ENCODE results near the gene TPCN1. TPM values are rescaled to one million over a fixed set of nuclear protein-coding genes. Genes with fewer than 3 reads are reported as not detected.

The TPCN1 gene
- total and polyA plus RNA-seq, 2 donors (not counting 1 experiment from before 2014, with no cell fraction given) = 17.2 to 17.8 TPM

DNA sequence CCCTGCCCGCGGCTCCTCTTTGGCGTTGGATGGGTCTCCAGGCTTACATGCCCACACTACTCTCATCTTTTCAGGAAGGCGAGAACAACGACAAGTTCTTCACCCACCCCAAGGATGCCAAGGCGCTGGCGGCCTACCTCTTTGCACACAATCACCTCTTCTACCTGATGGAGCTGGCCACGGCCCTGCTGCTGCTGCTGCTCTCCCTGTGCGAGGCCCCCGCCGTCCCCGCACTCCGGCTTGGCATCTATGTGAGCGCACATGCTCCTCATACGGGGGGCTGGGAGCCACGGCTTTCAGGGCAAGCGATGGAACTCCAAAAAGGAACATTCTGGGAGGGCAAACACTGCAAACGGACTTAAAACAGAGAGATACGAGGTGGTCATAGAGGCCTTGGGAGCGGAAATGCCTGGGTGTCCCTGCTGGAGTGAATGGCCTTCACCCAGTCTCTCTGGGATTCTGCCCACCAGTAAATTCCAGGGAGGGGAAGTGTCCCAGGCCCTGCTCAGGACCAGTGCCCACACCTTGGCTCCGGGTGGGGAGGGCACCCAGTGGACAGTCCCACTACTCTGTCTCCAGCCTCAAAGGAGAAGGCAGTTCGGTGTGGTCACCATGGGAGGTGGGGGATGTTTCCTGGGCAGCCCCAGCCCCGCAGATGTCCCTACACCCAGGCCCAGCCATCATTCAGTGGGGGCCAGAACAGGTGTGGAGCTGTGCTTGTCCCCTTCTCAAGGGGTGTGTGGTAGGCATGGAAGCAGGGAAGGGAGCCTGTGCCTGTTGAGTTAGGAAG lies 45.0 kb downstream of the TPCN1 start:
- Histone ChIP-seq H3K4me3 (replicated peaks in 1 of 4; ENCODE audit: control extremely low read depth in 1 of 4, insufficient read depth in 1 of 4, low read depth in 3 of 4, low read length in 4 of 4) (no peak overlapping the region), H4K20me1 (ENCODE audit: control insufficient read depth, extremely low read depth, insufficient read depth, low read length) (no peaks in the 10 kb centered on the region), H3K9me3 (ENCODE audit: control insufficient read depth, insufficient read depth, low read depth, low read length) (no peaks in the 10 kb centered on the region), H3K27ac (ENCODE audit: insufficient read depth, low read length) (no peak overlapping the region), H3K4me2 (ENCODE audit: extremely low read depth, insufficient read depth, low read length) (no peak overlapping the region), H2AFZ (ENCODE audit: low read length) (no peak overlapping the region), H3K4me1 (ENCODE audit: control insufficient read depth, extremely low read depth, insufficient read depth, low read length) (peaks cover 2% of the 10 kb centered on the region), H3K9ac (ENCODE audit: insufficient read depth, low read length) (no peak overlapping the region), H3K27me3 (ENCODE audit: control insufficient read depth, insufficient read depth, low read length) (no peaks in the 10 kb centered on the region), H3K36me3 (ENCODE audit: control insufficient read depth, insufficient read depth, low read length) (no peaks in the 10 kb centered on the region), H3K79me2 (ENCODE audit: control insufficient read depth, insufficient read depth, low read length) (no peaks in the 10 kb centered on the region)
- DNase-seq (ENCODE audit: low read depth in 2 of 2) = no peak
- TF ChIP-seq, protein P1, sequence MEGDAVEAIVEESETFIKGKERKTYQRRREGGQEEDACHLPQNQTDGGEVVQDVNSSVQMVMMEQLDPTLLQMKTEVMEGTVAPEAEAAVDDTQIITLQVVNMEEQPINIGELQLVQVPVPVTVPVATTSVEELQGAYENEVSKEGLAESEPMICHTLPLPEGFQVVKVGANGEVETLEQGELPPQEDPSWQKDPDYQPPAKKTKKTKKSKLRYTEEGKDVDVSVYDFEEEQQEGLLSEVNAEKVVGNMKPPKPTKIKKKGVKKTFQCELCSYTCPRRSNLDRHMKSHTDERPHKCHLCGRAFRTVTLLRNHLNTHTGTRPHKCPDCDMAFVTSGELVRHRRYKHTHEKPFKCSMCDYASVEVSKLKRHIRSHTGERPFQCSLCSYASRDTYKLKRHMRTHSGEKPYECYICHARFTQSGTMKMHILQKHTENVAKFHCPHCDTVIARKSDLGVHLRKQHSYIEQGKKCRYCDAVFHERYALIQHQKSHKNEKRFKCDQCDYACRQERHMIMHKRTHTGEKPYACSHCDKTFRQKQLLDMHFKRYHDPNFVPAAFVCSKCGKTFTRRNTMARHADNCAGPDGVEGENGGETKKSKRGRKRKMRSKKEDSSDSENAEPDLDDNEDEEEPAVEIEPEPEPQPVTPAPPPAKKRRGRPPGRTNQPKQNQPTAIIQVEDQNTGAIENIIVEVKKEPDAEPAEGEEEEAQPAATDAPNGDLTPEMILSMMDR (conservative IDR thresholded peaks at IDR 0.05 in 1 of 2, IDR thresholded peaks at IDR 0.05 in 1 of 2; ENCODE audit: low read depth in 1 of 2, low read length in 2 of 2) = no peak
- no peak for TF ChIP-seq EZH2 (IDR thresholded peaks at IDR 0.05; ENCODE audit: low read length, missing control alignments)

DNA sequence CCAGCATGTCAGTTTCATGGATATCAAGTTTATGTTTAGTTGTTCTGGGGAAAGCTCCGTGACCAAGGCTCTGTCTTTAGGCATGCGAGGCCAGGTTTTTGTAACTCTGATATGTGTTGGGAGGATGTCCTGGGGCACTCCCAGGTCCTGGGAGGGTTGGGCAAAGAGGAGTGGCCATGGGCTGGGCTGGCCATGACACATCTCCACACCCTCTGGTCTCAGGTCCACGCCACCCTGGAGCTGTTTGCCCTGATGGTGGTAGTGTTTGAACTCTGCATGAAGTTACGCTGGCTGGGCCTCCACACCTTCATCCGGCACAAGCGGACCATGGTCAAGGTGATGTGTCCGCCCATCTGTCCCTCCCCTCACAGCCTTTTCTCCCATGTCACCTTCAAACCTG lies 46.4 kb downstream of the TPCN1 start:
- Histone ChIP-seq H3K9me3 (ENCODE audit: control insufficient read depth, insufficient read depth, low read depth, low read length) (no peaks in the 10 kb centered on the region), H3K4me2 (ENCODE audit: extremely low read depth, insufficient read depth, low read length) (no peak overlapping the region), H3K4me3 (replicated peaks in 1 of 4; ENCODE audit: control extremely low read depth in 1 of 4, insufficient read depth in 1 of 4, low read depth in 3 of 4, low read length in 4 of 4) (no peak overlapping the region), H4K20me1 (ENCODE audit: control insufficient read depth, extremely low read depth, insufficient read depth, low read length) (no peaks in the 10 kb centered on the region), H2AFZ (ENCODE audit: low read length) (no peak overlapping the region), H3K9ac (ENCODE audit: insufficient read depth, low read length) (no peak overlapping the region), H3K27ac (ENCODE audit: insufficient read depth, low read length) (no peak overlapping the region), H3K79me2 (ENCODE audit: control insufficient read depth, insufficient read depth, low read length) (no peaks in the 10 kb centered on the region), H3K36me3 (ENCODE audit: control insufficient read depth, insufficient read depth, low read length) (no peaks in the 10 kb centered on the region), H3K4me1 (ENCODE audit: control insufficient read depth, extremely low read depth, insufficient read depth, low read length) (peaks cover 6% of the 10 kb centered on the region), H3K27me3 (ENCODE audit: control insufficient read depth, insufficient read depth, low read length) (no peaks in the 10 kb centered on the region)
- DNase-seq (ENCODE audit: low read depth in 2 of 2) = no peak
- TF ChIP-seq, protein P1 (conservative IDR thresholded peaks at IDR 0.05 in 1 of 2, IDR thresholded peaks at IDR 0.05 in 1 of 2; ENCODE audit: low read depth in 1 of 2, low read length in 2 of 2) = no peak
- no peak for TF ChIP-seq EZH2 (IDR thresholded peaks at IDR 0.05; ENCODE audit: low read length, missing control alignments)

DNA sequence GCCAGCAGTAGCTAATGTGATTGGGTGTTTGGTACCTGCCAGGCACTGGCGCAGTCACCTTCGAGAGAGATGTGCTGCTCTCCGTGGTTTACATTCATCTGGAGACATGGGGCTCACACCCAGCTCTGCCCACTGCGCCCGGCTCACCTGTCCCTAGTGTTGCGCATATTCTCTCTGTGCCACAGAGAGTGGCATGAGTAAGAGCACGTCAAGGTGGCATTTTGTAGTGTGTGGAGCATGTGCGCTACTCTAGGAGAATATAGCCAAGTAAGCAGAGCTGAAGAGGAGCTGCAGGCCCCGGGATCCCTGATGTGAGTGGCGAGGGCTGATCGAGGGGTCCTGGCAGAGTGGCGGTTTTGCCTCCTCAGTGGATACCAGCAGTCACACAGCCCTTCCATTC lies 46.9 kb downstream of the TPCN1 start:
- TF ChIP-seq, protein P1 (conservative IDR thresholded peaks at IDR 0.05 in 1 of 2, IDR thresholded peaks at IDR 0.05 in 1 of 2; ENCODE audit: low read depth in 1 of 2, low read length in 2 of 2) = no peak
- TF ChIP-seq EZH2 (IDR thresholded peaks at IDR 0.05; ENCODE audit: low read length, missing control alignments) = no peak
- Histone ChIP-seq H3K4me2 (ENCODE audit: extremely low read depth, insufficient read depth, low read length) (no peak overlapping the region), H3K27ac (ENCODE audit: insufficient read depth, low read length) (no peak overlapping the region), H3K36me3 (ENCODE audit: control insufficient read depth, insufficient read depth, low read length) (no peaks in the 10 kb centered on the region), H3K4me3 (replicated peaks in 1 of 4; ENCODE audit: control extremely low read depth in 1 of 4, insufficient read depth in 1 of 4, low read depth in 3 of 4, low read length in 4 of 4) (no peak overlapping the region), H4K20me1 (ENCODE audit: control insufficient read depth, extremely low read depth, insufficient read depth, low read length) (no peaks in the 10 kb centered on the region), H3K27me3 (ENCODE audit: control insufficient read depth, insufficient read depth, low read length) (no peaks in the 10 kb centered on the region), H3K79me2 (ENCODE audit: control insufficient read depth, insufficient read depth, low read length) (no peaks in the 10 kb centered on the region), H2AFZ (ENCODE audit: low read length) (no peak overlapping the region), H3K9ac (ENCODE audit: insufficient read depth, low read length) (no peak overlapping the region), H3K4me1 (ENCODE audit: control insufficient read depth, extremely low read depth, insufficient read depth, low read length) (peaks cover 11% of the 10 kb centered on the region), H3K9me3 (ENCODE audit: control insufficient read depth, insufficient read depth, low read depth, low read length) (no peaks in the 10 kb centered on the region)
- DNase-seq (ENCODE audit: low read depth in 2 of 2) = no peak
